HG03280 (cell line): ENCODE results near the gene PDGFC.

Experiments used
- ATAC-seq: cut with Tn5 transposase; IDR thresholded peaks from one replicate; pipeline ENCODE4 v1.9.1; 2021; ENCODE audit warnings: mild to moderate bottlenecking, moderate library complexity; ENCODE audit not compliant: unreplicated experiment

Gene PDGFC

GRCh38 chr4:156975686-156976085, 4.1 kb upstream of the PDGFC start:
- ATAC-seq: no peak

- no peak for ATAC-seq
These were observed 2.7 kb upstream of the PDGFC start for GRCh38 chr4:156974264-156974663.

- ATAC-seq: no peak
These were observed 898 bp upstream of the PDGFC start for GRCh38 chr4:156972379-156973015.

GRCh38 chr4:156971165-156971675, 379 bp downstream of the PDGFC start:
- ATAC-seq: no peak

GRCh38 chr4:156970501-156971164, 966 bp downstream of the PDGFC start:
- ATAC-seq: no peak

- ATAC-seq: no peak
These were observed 1.7 kb downstream of the PDGFC start for GRCh38 chr4:156969911-156970310.

- ATAC-seq: no peak
These were observed 2.5 kb downstream of the PDGFC start for GRCh38 chr4:156969101-156969500.

- peak; percentile 71 for ATAC-seq
These were observed 3.1 kb downstream of the PDGFC start for GRCh38 chr4:156968479-156968984.

GRCh38 chr4:156966836-156967235, 4.8 kb downstream of the PDGFC start:
- ATAC-seq: no peak

- ATAC-seq: no peak
These were observed 8.2 kb downstream of the PDGFC start for GRCh38 chr4:156963419-156963818.

- no peak for ATAC-seq
These were observed 9.0 kb downstream of the PDGFC start for GRCh38 chr4:156962528-156962974.

- no peak for ATAC-seq
These were observed 9.6 kb downstream of the PDGFC start for GRCh38 chr4:156962058-156962358.

- no peak for ATAC-seq
These were observed 10.2 kb downstream of the PDGFC start for GRCh38 chr4:156961196-156962057.

GRCh38 chr4:156959298-156959702, 12.3 kb downstream of the PDGFC start:
- ATAC-seq: no peak

- no peak for ATAC-seq
These were observed 13.1 kb downstream of the PDGFC start for GRCh38 chr4:156958276-156959074.

GRCh38 chr4:156957556-156957955, 14.0 kb downstream of the PDGFC start:
- ATAC-seq: no peak

- ATAC-seq: no peak
These were observed 14.7 kb downstream of the PDGFC start for GRCh38 chr4:156956826-156957368.

GRCh38 chr4:156956359-156956758, 15.2 kb downstream of the PDGFC start:
- ATAC-seq: no peak

GRCh38 chr4:156954587-156954986, 17.0 kb downstream of the PDGFC start:
- ATAC-seq: no peak

- ATAC-seq: no peak
These were observed 17.6 kb downstream of the PDGFC start for GRCh38 chr4:156953951-156954350.
